Activated T-cell treated with anti-CD3 and anti-CD28 coated beads, Interleukin-2, amount 50 U/mL, for 24 hours (primary cell): ENCODE measurements around the gene S1PR4.
"Not testable (repeated sequence)": the region's sequence is repeated elsewhere in the genome, so short reads cannot be mapped to it uniquely, and the experiment has no call there.

Experiments used
- DNase-seq: peaks from one replicate; pipeline ENCODE4 v3.0.0-alpha.2; 2020
- H3K27ac Mint-ChIP-seq: 2 replicates; pipeline ENCODE4 v1.8.0; 2020; ENCODE audit warnings: mild to moderate bottlenecking, mixed read lengths
- H3K27me3 Mint-ChIP-seq: 2 replicates; pipeline ENCODE4 v1.8.0; 2020; ENCODE audit warnings: mixed read lengths
- H3K36me3 Mint-ChIP-seq: 2 replicates; pipeline ENCODE4 v1.8.0; 2020; ENCODE audit warnings: low read depth, mixed read lengths
- H3K4me1 Mint-ChIP-seq: 2 replicates; pipeline ENCODE4 v1.8.0; 2020; ENCODE audit warnings: low read depth, mixed read lengths
- H3K4me3 Mint-ChIP-seq: 2 replicates; pipeline ENCODE4 v1.8.0; 2020; ENCODE audit warnings: mild to moderate bottlenecking, moderate library complexity, mixed read lengths
- H3K9me3 Mint-ChIP-seq: 2 replicates; pipeline ENCODE4 v1.8.0; 2020; ENCODE audit warnings: mixed read lengths

S1PR4 gene

DNA sequence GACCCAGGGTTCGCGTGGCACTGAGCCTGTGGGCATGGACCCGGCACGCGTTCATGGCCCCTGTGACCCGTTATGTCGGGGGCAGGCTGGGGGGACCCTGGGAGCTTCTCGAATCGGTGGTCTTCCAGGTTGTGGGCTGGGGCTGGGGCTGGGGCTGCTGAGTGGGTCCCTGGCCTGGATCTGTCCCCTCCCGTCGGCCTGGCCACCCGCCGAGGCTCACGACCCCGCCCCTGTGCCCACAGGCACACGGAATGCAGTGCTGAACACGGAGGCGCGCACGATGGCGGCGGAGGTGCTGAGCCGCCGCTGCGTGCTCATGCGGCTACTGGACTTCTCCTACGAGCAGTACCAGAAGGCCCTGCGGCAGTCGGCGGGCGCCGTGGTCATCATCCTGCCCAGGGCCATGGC, 13.7 kb downstream of the S1PR4 start:
- Mint-ChIP-seq H3K9me3 (no peaks in the 10 kb centered on the region), H3K27ac (no peak overlapping the region), H3K4me3 (no peak overlapping the region), H3K36me3 (peaks cover 81% of the 10 kb centered on the region), H3K27me3 (no peaks in the 10 kb centered on the region), H3K4me1 (peaks cover 28% of the 10 kb centered on the region)
- no peak for DNase-seq

DNA sequence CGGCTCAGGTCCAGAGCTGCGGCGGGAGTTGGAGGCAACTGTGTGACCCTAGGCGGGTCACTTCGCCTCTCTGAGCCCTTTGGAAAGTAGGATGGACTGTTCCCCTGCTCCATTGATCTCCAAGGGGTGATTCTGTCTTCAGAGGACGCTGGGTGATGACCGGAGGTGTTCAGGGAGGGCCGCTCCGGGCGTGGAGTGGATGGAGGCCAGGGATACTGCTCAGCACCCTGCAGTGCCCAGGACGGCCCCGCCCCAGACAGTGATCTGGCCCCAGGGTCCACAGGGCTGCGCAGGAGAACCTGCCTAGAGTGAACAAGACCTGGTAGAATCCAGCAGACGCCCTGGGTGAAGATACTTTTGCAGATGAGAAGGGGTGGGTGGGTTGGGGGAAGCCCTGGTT, 14.1 kb downstream of the S1PR4 start:
- Mint-ChIP-seq H3K36me3 (peaks cover 80% of the 10 kb centered on the region), H3K4me1 (peaks cover 23% of the 10 kb centered on the region), H3K27me3 (no peaks in the 10 kb centered on the region), H3K27ac (no peak overlapping the region), H3K9me3 (no peaks in the 10 kb centered on the region), H3K4me3 (no peak overlapping the region)
- DNase-seq, result no peak

DNA sequence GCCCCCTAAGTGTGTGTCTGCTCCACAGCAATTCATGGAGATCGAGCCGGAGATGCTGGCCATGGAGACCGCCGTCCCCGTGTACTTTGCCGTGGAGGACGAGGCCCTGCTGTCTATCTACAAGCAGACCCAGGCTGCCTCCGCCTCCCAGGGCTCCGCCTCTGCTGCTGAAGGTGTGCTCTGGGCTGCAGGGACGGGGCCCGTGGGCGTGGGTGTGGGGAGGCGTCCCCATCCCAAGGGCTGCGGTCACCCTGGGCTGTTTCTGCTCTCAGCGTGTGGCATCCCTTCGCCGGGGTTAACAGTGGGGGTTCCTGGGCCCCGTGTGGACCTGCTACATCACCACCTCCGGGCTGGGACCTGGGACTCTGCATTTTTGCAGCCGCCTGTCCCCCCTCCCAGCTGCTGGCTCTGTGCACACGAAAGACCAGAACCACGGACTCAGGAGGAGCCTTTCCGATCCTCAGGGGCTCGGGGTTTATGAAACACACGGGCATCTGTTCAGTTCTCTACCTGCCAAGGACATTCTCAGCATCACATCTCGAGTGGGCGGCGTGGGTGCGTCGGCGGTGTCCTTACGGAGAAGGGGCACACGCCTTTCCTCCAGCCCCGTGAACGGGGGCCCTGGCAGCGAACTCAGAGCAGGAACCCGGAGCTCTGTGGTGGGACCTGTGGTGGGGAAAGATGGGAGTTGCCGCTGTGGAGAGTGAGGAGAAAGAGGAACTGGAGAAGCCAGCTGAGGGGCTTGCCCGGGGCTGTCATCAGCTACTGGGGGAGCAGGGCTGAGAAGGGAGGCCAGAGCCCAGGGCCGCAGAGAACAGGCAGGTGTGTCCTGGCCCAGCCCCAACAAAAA, 14.9 kb downstream of the S1PR4 start:
- Mint-ChIP-seq H3K27ac (no peak overlapping the region), H3K4me3 (no peak overlapping the region), H3K36me3 (peaks cover 78% of the 10 kb centered on the region), H3K4me1 (peaks cover 15% of the 10 kb centered on the region), H3K27me3 (no peaks in the 10 kb centered on the region), H3K9me3 (no peaks in the 10 kb centered on the region)
- DNase-seq, result no peak

DNA sequence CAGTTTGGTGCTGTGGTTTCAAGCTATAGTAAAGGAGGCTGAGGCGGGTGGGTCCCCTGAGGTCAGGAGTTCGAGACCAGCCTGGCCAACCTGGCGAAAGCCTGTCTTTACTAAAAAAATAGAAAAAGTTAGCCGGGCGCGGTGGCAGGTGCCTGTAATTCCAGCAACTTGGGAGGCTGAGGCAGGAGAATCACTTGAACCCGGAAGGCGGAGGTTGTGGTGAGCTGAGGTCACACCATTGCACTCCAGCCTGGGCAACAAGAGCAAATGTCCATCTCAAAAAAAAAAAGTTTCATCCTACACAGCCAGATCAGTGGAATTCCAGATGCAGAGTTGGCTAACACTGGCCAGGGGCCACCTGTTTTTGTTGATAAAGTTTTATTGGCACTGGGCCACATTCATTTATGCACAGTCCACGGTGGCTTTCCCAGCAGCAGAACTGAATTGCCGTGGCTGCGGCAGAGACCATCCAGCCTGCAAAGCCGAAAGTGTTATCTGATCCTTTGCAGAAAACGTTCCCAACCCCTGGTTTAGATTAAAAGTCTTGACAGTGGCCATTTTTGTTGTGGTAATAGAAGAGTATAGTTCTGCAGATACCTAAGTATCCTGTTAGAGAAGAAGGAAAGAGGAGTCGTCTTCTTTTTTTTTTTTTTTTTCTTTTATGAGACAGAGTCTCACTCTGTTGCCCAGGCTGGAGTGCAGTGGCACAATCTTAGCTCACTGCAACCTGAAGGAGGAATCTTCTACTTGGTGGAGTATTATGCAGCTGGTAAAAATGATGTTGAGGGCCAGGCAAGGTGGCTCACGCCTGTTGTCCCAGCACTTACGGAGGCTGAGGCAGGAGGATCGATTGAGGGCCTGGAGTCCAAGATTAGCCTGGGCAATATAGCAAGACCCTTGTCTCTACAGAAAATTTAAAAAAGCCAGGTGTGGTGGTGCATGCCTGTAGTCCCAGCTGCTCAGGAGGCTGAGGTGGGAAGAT, 15.8 kb downstream of the S1PR4 start:
- H3K4me3 Mint-ChIP-seq, result no peak overlapping the region
- H3K4me1 Mint-ChIP-seq, result peaks cover 6% of the 10 kb centered on the region
- H3K27ac Mint-ChIP-seq, result no peak overlapping the region
- no peak for DNase-seq
- no peaks in the 10 kb centered on the region for H3K9me3 Mint-ChIP-seq
- H3K36me3 Mint-ChIP-seq, result peaks cover 68% of the 10 kb centered on the region
- no peaks in the 10 kb centered on the region for H3K27me3 Mint-ChIP-seq

DNA sequence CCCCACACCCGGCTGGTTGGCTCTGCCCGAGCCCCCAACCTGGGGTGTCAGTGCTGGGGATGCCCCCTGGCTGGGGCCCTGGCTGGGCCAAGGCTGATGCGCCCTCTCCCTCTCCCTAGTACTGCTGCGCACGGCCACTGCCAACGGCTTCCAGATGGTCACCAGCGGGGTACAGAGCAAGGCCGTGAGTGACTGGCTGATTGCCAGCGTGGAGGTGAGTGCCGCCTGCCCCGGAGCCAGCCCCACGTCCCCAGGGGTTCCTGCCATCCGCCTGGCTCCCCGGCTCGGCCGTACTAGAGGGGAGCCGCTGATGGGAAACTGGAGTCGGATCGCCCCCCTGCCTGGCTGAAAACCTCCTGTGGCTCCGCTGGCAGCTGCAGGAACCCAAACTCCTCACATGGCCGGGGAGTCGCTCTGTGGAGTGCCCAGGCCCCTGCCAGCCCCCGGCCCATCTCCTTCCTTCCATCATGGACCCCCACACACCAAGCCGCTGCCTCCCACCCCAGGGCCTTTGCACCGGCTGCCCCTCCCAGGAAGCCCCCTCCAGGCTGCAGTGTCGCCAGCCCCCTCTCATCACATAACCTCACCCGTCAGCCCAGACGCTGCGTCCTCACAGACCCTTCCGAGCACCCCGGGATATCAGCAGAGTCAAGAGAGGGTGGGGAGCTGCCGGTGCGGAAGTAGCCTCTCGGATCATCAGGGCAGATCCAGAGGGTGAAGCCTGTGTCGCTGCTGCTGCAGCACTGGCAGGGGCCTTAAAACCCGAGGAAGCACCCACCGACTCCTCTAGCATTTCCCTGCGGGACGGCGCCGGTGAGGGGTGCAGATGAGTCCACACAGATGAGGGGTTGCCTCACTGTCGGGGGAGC, 17.7 kb downstream of the S1PR4 start:
- Mint-ChIP-seq H3K4me3 (no peak overlapping the region), H3K36me3 (peaks cover 72% of the 10 kb centered on the region), H3K9me3 (no peaks in the 10 kb centered on the region), H3K27me3 (no peaks in the 10 kb centered on the region), H3K27ac (no peak overlapping the region), H3K4me1 (no peaks in the 10 kb centered on the region)
- DNase-seq, result no peak

DNA sequence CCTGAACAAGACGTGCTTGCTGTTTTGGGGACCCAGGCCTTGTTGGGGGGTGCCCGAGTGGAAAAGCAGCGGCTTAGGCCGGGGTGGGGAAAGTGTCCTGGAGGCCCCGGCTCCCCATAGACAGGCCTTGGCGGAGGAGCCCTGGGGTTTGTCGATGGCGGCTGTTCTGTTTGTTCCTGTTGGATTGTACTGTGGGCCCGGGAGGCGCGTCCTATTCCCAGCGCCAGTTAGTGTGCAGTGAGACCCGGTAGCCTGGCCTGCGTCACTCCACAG, 18.3 kb downstream of the S1PR4 start:
- Mint-ChIP-seq H3K4me3 (no peak overlapping the region), H3K9me3 (no peaks in the 10 kb centered on the region), H3K27ac (no peak overlapping the region), H3K4me1 (no peaks in the 10 kb centered on the region), H3K27me3 (no peaks in the 10 kb centered on the region), H3K36me3 (peaks cover 70% of the 10 kb centered on the region)
- no peak for DNase-seq

DNA sequence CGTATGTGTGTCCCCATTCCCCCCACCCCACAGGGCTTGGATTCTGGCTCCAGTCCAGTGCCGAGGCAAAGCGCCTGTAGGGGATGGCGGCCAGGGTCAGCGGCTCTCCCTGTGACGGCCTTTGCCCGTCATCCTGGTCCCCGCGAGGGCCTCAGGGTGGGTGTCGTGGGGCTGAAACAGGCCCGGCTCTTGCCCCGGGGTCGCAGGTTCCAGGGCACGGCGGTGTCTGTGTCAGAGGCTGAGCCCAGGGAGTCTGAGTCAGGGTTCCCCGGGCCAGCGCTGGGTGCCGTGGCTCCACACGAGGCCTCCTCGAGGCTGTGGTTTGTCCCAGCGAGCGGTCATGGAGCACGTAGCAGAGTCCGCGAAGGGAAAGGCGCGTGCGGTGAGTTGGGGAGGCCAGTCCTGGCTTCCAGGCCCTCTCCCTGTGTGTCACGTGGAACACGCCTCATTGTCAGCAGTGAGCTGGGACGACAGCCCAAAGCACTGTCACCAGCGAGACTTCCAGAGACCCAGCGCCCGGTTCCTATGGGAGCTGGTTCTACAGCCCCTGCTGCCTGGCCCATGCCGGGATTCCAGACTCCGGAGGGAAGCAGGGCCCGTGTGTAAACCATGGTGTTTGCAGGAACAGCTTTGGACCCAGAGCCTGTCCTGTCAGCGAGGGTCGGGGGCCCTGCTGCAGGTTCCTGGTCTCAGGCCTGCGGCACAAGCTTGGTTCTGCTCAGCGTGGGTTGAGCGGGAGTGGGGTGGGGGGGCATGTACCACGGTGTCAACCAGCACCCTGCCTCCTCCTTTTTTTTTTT, 20.5 kb downstream of the S1PR4 start:
- no peak overlapping the region for H3K27ac Mint-ChIP-seq
- H3K36me3 Mint-ChIP-seq, result peaks cover 73% of the 10 kb centered on the region
- H3K27me3 Mint-ChIP-seq, result no peaks in the 10 kb centered on the region
- no peak for DNase-seq
- H3K9me3 Mint-ChIP-seq, result no peaks in the 10 kb centered on the region
- no peak overlapping the region for H3K4me3 Mint-ChIP-seq
- no peaks in the 10 kb centered on the region for H3K4me1 Mint-ChIP-seq

DNA sequence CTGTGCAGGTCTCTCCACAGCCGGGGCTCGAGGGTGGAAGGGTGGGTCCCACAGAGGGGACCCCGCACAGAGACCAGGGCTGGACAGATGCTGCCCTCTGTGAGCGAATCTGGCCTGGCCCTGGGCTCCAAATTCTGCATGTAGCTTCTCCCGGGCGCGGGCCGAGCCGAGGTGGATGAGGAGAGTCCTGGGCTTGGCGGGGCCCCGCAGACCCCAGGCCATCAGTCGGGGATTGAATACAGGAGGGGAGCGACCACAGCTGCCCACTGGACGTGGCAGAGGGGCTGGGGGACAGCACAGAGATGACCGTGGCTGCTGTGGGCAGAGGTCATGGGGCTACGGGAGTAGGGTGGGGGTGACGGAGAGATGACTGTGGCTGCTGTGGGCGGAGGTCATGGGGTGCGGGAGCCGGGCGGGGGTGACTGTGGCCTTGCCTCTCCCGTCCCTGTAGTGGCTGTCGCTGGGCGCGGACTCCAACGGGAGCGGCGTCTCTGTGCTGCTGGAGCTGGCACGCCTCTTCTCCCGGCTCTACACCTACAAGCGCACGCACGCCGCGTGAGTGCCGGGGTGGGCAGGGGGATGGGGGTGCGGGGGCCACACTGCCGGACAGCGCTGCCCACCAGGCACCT, 22.6 kb downstream of the S1PR4 start:
- no peaks in the 10 kb centered on the region for H3K4me1 Mint-ChIP-seq
- no peaks in the 10 kb centered on the region for H3K27me3 Mint-ChIP-seq
- H3K27ac Mint-ChIP-seq, result no peak overlapping the region
- peaks cover 69% of the 10 kb centered on the region for H3K36me3 Mint-ChIP-seq
- DNase-seq, result no peak
- no peak overlapping the region for H3K4me3 Mint-ChIP-seq
- H3K9me3 Mint-ChIP-seq, result no peaks in the 10 kb centered on the region

DNA sequence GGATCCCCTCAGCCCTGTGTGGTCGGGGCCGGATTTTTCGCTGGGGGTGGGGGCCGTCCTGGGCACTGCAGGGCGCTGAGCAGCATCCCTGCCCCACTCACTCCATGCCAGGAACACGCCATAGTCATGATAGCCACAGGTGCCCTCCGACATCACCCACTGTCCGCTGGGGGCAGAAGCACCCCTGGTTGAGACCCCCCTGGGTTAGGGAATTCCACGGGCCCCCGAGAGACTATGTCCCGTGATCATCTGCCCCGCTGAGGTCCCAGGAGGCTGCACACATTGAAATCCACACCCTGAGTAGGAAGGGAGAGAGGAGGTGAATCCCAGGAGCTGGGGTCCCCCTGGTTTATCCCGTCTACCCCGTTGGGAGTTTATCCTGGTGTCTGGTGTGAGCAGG, 23.3 kb downstream of the S1PR4 start:
- Mint-ChIP-seq H3K36me3 (peaks cover 67% of the 10 kb centered on the region), H3K27ac (no peak overlapping the region), H3K4me1 (no peaks in the 10 kb centered on the region), H3K4me3 (no peak overlapping the region), H3K27me3 (no peaks in the 10 kb centered on the region), H3K9me3 (no peaks in the 10 kb centered on the region)
- DNase-seq, result no peak

DNA sequence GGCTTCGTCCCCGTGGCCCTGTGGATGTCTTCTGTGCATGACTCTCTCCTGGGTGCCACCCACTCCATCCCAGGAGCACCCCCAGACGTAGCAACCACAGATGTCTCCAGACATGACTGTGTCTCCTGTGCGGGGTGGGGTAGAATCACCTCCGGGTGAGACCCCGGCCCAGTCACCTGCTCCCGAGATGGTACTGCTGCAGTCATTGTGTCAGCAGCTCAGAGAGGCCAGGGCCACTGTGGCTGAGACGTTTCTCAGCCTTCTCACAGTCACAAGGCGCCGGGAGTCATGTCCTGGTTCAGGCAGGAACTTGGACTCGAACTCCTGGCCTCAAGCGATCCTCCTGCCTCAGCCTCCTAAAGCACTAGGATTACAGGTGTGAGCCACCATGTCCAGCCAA, 23.8 kb downstream of the S1PR4 start:
- H3K36me3 Mint-ChIP-seq, result peaks cover 65% of the 10 kb centered on the region
- H3K4me3 Mint-ChIP-seq, result no peak overlapping the region
- H3K27ac Mint-ChIP-seq, result no peak overlapping the region
- no peak for DNase-seq
- H3K4me1 Mint-ChIP-seq, result no peaks in the 10 kb centered on the region
- no peaks in the 10 kb centered on the region for H3K27me3 Mint-ChIP-seq
- H3K9me3 Mint-ChIP-seq, result no peaks in the 10 kb centered on the region

DNA sequence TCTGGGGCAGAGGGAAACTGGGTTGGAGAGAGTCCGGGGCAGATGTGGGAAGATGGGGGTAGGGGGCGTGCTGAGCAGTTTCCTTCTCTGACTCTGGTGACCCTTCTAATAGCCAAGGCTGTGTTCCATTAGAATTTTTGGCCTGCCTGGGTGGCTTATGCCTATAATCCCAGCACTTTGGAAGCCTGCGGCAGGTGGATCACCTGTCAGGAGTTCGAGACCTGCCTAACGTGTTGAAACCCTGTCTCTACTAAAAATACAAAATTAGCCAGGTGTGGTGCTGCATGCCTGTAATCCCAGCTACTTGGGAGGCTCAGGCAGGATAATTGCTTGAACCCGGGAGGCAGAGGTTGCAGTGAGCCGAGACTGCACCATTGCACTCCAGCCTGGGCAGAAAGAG, 24.3 kb downstream of the S1PR4 start:
- H3K4me3 Mint-ChIP-seq, H3K27me3 Mint-ChIP-seq, H3K4me1 Mint-ChIP-seq, H3K27ac Mint-ChIP-seq, DNase-seq, H3K9me3 Mint-ChIP-seq: not testable (repeated sequence)
- H3K36me3 Mint-ChIP-seq, result peaks cover 65% of the 10 kb centered on the region

DNA sequence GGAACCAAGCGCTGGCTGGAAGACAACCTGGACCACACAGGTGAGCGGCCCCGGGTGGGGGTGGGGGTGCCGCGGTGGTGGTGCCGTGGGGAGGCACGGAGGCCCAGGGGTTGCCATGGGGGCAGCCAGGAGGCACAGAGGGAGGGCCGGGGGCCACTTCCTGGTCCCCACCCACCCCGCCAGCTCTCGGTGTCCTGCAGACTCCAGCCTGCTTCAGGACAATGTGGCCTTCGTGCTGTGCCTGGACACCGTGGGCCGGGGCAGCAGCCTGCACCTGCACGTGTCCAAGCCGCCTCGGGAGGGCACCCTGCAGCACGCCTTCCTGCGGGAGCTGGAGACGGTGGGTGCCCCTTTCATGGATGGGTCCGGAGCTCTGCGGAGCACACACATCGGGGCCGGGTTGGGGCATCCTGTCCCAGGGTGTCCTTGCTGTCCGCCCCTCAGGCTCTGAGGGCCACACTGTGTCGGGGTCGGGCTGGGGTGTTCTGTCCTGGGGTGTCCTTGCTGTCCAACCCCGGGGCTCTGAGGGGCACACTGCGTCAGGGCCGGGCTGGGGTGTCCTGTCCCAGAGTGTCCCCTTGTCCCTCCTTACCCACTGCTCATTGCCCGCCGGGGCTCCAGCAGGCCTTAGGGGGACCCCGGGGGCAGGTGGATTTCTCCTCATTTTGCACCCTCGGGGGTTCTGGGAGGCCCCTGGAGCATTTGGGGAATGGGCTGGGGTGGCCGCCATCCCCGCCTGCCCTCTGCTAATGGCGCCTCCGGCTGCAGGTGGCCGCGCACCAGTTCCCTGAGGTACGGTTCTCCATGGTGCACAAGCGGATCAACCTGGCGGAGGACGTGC, 25.5 kb downstream of the S1PR4 start:
- Mint-ChIP-seq H3K4me3 (no peak overlapping the region), H3K4me1 (no peaks in the 10 kb centered on the region), H3K27me3 (no peaks in the 10 kb centered on the region), H3K27ac (no peak overlapping the region), H3K36me3 (peaks cover 70% of the 10 kb centered on the region), H3K9me3 (no peaks in the 10 kb centered on the region)
- DNase-seq, result no peak
